ENCODE measurements around the gene GAB3. TPM values are rescaled to one million over a fixed set of nuclear protein-coding genes. Genes with fewer than 3 reads are reported as not detected.
"Not testable (repeated sequence)": the region's sequence is repeated elsewhere in the genome, so short reads cannot be mapped to it uniquely, and the experiment has no call there.

GAB3 gene
- total and polyA plus RNA-seq, 5 donors: 4.7 to 14.4 (median 10.1) TPM

- H3K27me3 ChIP-seq (ENCODE audit: control insufficient read depth, insufficient read depth); H3K9me3 ChIP-seq (ENCODE audit: control insufficient read depth, low read length); H3K4me1 ChIP-seq (ENCODE audit: control insufficient read depth, insufficient read depth, low read length); H3K4me3 ChIP-seq (ENCODE audit: low read length); intact Hi-C loops (cut with DNase I); H3K27ac ChIP-seq (ENCODE audit: low read length); DNase-seq: not testable (repeated sequence)
- peak; percentile 70 to 82 for ATAC-seq
- no CpG with 5 or more reads among the region's 10 CpGs for WGBS
Measured at GRCh38 chrX:154641740-154642139, 109.1 kb downstream of the GAB3 start.

GRCh38 chrX:154633661-154634060 is 117.2 kb downstream of the GAB3 start:
- DNase-seq; H3K9me3 ChIP-seq (ENCODE audit: control insufficient read depth, low read length); intact Hi-C loops (cut with DNase I); H3K27me3 ChIP-seq (ENCODE audit: control insufficient read depth, insufficient read depth); ATAC-seq; H3K4me1 ChIP-seq (ENCODE audit: control insufficient read depth, insufficient read depth, low read length); H3K4me3 ChIP-seq (ENCODE audit: low read length); H3K27ac ChIP-seq (ENCODE audit: low read length): not testable (repeated sequence)
- WGBS: no CpG with 5 or more reads among the region's 11 CpGs

- intact Hi-C loops (cut with DNase I); DNase-seq; H3K27ac ChIP-seq (ENCODE audit: low read length); H3K4me3 ChIP-seq (ENCODE audit: low read length); H3K4me1 ChIP-seq (ENCODE audit: control insufficient read depth, insufficient read depth, low read length); H3K27me3 ChIP-seq (ENCODE audit: control insufficient read depth, insufficient read depth); H3K9me3 ChIP-seq (ENCODE audit: control insufficient read depth, low read length): not testable (repeated sequence)
- peak in 1 of 2 donors; percentile 46 for ATAC-seq
- whole genome bisulfite sequencing: no CpG with 5 or more reads among the region's 11 CpGs
Measured at GRCh38 chrX:154630949-154631348, 119.9 kb downstream of the GAB3 start.

GRCh38 chrX:154628960-154629359 is 121.9 kb downstream of the GAB3 start:
- DNase-seq; H3K9me3 ChIP-seq (ENCODE audit: control insufficient read depth, low read length); H3K27me3 ChIP-seq (ENCODE audit: control insufficient read depth, insufficient read depth); H3K4me3 ChIP-seq (ENCODE audit: low read length); intact Hi-C loops (cut with DNase I); H3K4me1 ChIP-seq (ENCODE audit: control insufficient read depth, insufficient read depth, low read length); H3K27ac ChIP-seq (ENCODE audit: low read length): not testable (repeated sequence)
- no CpG with 5 or more reads among the region's 5 CpGs for WGBS
- peak in 1 of 2 donors; percentile 42 for ATAC-seq

Other genes with a start within 250 kb of the GAB3 start
- gene FAM3A, start 234.8 kb downstream of the GAB3 start, total RNA-seq: 10 to 100 TPM; 55.4 to 60.8 (median 58.9) TPM
- gene FAM3A, start 234.8 kb downstream of the GAB3 start, polyA plus RNA-seq: 68.6 TPM
- 10 to 100 TPM; 16.6 to 26.4 (median 23.5) TPM for gene G6PD, start 204.2 kb downstream of the GAB3 start, total RNA-seq
- gene G6PD, start 204.2 kb downstream of the GAB3 start, polyA plus RNA-seq: 13.2 TPM
- gene IKBKG, start 203.5 kb downstream of the GAB3 start, total RNA-seq: 10 to 100 TPM; 17.7 to 21.8 (median 19.1) TPM
- gene IKBKG, start 203.5 kb downstream of the GAB3 start, polyA plus RNA-seq: 17.2 TPM
- not detected for gene CTAG1A, start 165.9 kb downstream of the GAB3 start, total RNA-seq
- gene CTAG1A, start 165.9 kb downstream of the GAB3 start, polyA plus RNA-seq: not detected
- gene CTAG1B, start 131.8 kb downstream of the GAB3 start, total RNA-seq: not detected
- not detected for gene CTAG1B, start 131.8 kb downstream of the GAB3 start, polyA plus RNA-seq
- not detected for gene CTAG2, start 97.5 kb downstream of the GAB3 start, total RNA-seq
- not detected for gene CTAG2, start 97.5 kb downstream of the GAB3 start, polyA plus RNA-seq
- gene DKC1, start 11.8 kb upstream of the GAB3 start, total RNA-seq: 10 to 100 TPM; 18.7 to 27.0 (median 21.4) TPM
- 14.0 TPM for gene DKC1, start 11.8 kb upstream of the GAB3 start, polyA plus RNA-seq
- gene MPP1, start 54.4 kb upstream of the GAB3 start, total RNA-seq: 10 to 100 TPM; 25.3 to 42.7 (median 35.8) TPM
- 20.4 TPM for gene MPP1, start 54.4 kb upstream of the GAB3 start, polyA plus RNA-seq
- not detected for gene SMIM9, start 83.6 kb upstream of the GAB3 start, total RNA-seq
- not detected for gene SMIM9, start 83.6 kb upstream of the GAB3 start, polyA plus RNA-seq
- 10 to 100 TPM; 12.9 to 33.4 (median 20.8) TPM for gene F8A1, start 135.3 kb upstream of the GAB3 start, total RNA-seq
- 25.3 TPM for gene F8A1, start 135.3 kb upstream of the GAB3 start, polyA plus RNA-seq